A172 (cell line): ENCODE measurements around the gene VEZT. TPM values are rescaled to one million over a fixed set of nuclear protein-coding genes. Genes with fewer than 3 reads are reported as not detected.

Source experiments
- total RNA-seq: library from RNA; depleted of rRNA; stranded (reverse); fragments of >200 nt; shearing (Covaris generic); gene quantifications from 2 replicates; pipeline ENCODE4 v1.2.3, GENCODE V29; 2014; rRNA removed

Gene VEZT
- total RNA-seq, 1 experiment from 2014 or later: 104 TPM

Other genes starting within 250 kb of the VEZT start
- 158 and 163 TPM in 2 replicates for gene NDUFA12, start 214.1 kb upstream of the VEZT start, total RNA-seq
- 15.6 and 22.2 TPM in 2 replicates for gene NR2C1, start 144.2 kb upstream of the VEZT start, total RNA-seq
- gene FGD6, start 340 bp upstream of the VEZT start, total RNA-seq: 12.3 and 12.4 TPM in 2 replicates